Upper lobe of left lung (tissue), 4 donors: ENCODE data around the gene CERKL.

Experiments
- POLR2A ChIP-seq, 4 donors: fragments of 450-650 bp; IDR thresholded peaks; one replicate each; pipeline ENCODE4 v1.5.1; 2016 to 2017; ENCODE audit warnings: antibody characterized with exemption in 4 of 4, mild to moderate bottlenecking in 2 of 4
- TF ChIP-seq, protein P1 (sequence below), 6 experiments: fragments of 450-650 bp in 4 of 6; fragments of 200-600 bp in 2 of 6; sonication (generic) in 2 of 6; IDR thresholded peaks; one replicate each; pipeline ENCODE4 v1.5.1; 2016 to 2019; ENCODE audit warnings: antibody characterized with exemption in 6 of 6

DNA sequence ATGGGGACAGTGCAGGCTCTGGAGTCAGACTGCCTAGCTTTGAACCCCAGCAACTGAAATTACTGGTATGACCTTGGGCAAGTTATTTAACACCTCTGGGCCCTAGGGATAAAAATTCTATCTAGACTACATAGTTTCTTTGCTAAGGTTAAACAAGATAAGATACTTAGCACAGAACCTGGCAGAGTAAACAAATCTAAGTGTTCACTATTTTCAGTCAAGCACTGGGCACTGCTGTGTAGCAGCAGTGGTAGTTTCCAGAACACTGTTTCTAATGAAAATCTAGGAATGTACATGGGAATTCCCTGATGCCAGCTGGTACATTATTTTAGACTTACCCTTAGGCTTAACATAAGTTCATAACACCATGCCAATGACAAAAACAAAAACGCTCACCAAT lies 17.2 kb downstream of the CERKL start:
- TF ChIP-seq, protein P1, sequence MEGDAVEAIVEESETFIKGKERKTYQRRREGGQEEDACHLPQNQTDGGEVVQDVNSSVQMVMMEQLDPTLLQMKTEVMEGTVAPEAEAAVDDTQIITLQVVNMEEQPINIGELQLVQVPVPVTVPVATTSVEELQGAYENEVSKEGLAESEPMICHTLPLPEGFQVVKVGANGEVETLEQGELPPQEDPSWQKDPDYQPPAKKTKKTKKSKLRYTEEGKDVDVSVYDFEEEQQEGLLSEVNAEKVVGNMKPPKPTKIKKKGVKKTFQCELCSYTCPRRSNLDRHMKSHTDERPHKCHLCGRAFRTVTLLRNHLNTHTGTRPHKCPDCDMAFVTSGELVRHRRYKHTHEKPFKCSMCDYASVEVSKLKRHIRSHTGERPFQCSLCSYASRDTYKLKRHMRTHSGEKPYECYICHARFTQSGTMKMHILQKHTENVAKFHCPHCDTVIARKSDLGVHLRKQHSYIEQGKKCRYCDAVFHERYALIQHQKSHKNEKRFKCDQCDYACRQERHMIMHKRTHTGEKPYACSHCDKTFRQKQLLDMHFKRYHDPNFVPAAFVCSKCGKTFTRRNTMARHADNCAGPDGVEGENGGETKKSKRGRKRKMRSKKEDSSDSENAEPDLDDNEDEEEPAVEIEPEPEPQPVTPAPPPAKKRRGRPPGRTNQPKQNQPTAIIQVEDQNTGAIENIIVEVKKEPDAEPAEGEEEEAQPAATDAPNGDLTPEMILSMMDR (IDR thresholded peaks at IDR 0.05) = no peak
- no peak for TF ChIP-seq POLR2A (IDR thresholded peaks at IDR 0.05)
